ENCODE results near the gene HTR1D. TPM values are rescaled to one million over a fixed set of nuclear protein-coding genes. Genes with fewer than 3 reads are reported as not detected.

HTR1D gene
- total and polyA plus RNA-seq, 3 experiments from 2014 or later, result not detected

- peaks cover 17% of the 10 kb centered on the region for H3K4me1 ChIP-seq (ENCODE audit: insufficient read depth, low read length)
- H3K27ac ChIP-seq (ENCODE audit: low read depth, low read length), result peak within 1 kb of the TSS; percentile 79
- H3K4me3 ChIP-seq (ENCODE audit: low read length), result peak within 1 kb of the TSS; percentile 85
- no peaks in the 10 kb centered on the region for H3K9me3 ChIP-seq (ENCODE audit: low read length)
- H3K36me3 ChIP-seq (ENCODE audit: insufficient read depth, low read length), result no peaks in the 10 kb centered on the region
- ChIA-PET POLR2A (interaction anchor here (0.9 to 1.7 kb wide), 4 partner anchors 49 to 66 kb away, joined by 3 to 5 read pairs (median 4); no protein-coding TSS in a partner anchor), CTCF (interaction anchor here (1.2 to 12.3 kb wide), 2 partner anchors 9 to 16 kb away, joined by 4 to 65 read pairs; no protein-coding TSS in a partner anchor)
- peaks cover 0 to 4% (median 0%) of the 10 kb centered on the region in 3 donors for H3K36me3 Mint-ChIP-seq
- H3K27me3 ChIP-seq (ENCODE audit: insufficient read depth, low read length, poor library complexity, severe bottlenecking), result no peaks in the 10 kb centered on the region
- DNase-seq, result peak; percentile 78 to 91 (median 81)
- H3K4me1 Mint-ChIP-seq, result peaks cover 34 to 41% (median 37%) of the 10 kb centered on the region in 3 donors
- peak within 1 kb of the TSS; percentile 93 to 98 (median 96) for H3K4me3 Mint-ChIP-seq
- H3K27me3 Mint-ChIP-seq, result no peaks in the 10 kb centered on the region
- no peaks in the 10 kb centered on the region for H3K9me3 Mint-ChIP-seq
- H3K27ac Mint-ChIP-seq, result peak within 1 kb of the TSS; percentile 81 to 99 (median 94)
Observed at GRCh38 chr1:23168445-23169194, 48.7 kb downstream of the HTR1D start, which contains the start of gene LUZP1. Gene LUZP1 (minus strand): TSS chr1:23168856.

- Mint-ChIP-seq H3K4me3 (peak overlapping the region; percentile 93 to 98 (median 96)), H3K4me1 (peaks cover 37 to 42% (median 39%) of the 10 kb centered on the region in 3 donors), H3K27me3 (no peaks in the 10 kb centered on the region), H3K9me3 (no peaks in the 10 kb centered on the region), H3K36me3 (peaks cover 0 to 4% (median 0%) of the 10 kb centered on the region in 3 donors), H3K27ac (peak overlapping the region; percentile 81 to 99 (median 94))
- H3K36me3 ChIP-seq (ENCODE audit: insufficient read depth, low read length), result no peaks in the 10 kb centered on the region
- DNase-seq, result peak in 4 of 5 donors; percentile 15 to 62 (median 26)
- no peaks in the 10 kb centered on the region for H3K9me3 ChIP-seq (ENCODE audit: low read length)
- POLR2A ChIA-PET, result interaction anchor here (0.6 to 1.7 kb wide), 7 partner anchors 8 to 69 kb away, joined by 3 to 5 read pairs (median 4); no protein-coding TSS in a partner anchor
- CTCF ChIA-PET, result interaction anchor here (1.1 to 12.3 kb wide), 3 partner anchors 9 to 49 kb away, joined by 4 to 65 read pairs (median 5); no protein-coding TSS in a partner anchor
- no peaks in the 10 kb centered on the region for H3K27me3 ChIP-seq (ENCODE audit: insufficient read depth, low read length, poor library complexity, severe bottlenecking)
- H3K4me1 ChIP-seq (ENCODE audit: insufficient read depth, low read length), result peaks cover 17% of the 10 kb centered on the region
- H3K27ac ChIP-seq (ENCODE audit: low read depth, low read length), result peak overlapping the region; percentile 79
- peak overlapping the region; percentile 85 for H3K4me3 ChIP-seq (ENCODE audit: low read length)
Observed at GRCh38 chr1:23168079-23168444, 49.2 kb downstream of the HTR1D start.

DNA sequence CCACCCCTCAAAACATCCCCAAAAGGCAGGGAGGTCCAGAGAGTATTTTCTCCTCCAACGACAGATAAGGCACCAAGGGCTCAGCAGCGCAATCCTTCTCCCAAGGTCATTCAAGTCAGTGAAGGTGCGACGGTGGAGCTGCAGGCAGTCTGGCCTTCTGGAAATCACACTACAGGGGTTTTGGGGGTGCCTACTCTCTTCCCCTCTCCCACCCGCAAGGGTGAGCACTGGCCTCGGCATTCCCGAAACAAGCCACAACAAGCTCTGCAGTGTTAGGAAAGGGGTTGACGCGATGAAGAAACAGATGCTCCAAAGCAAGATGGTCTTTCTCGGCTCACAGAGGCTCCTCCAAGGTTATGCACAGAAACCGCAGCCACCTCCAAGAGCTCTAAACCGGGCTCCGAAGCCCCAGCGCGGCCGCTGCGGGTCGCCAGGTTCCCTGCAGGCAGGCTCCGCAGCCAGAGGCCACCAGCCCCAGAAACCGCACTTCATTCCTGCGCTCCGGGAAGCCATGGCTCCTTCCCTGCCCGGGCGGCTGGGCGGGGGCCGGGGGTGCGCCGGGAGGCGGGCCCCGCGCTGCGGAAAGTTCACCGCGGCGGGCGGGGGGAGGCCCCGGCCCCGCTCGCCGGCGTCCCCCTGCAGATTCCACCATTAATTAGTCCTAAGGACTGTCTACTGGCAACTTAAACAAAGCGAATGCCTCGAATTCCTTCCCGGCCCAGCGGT, 49.8 kb downstream of the HTR1D start:
- Histone ChIP-seq H3K4me1 (ENCODE audit: insufficient read depth, low read length) (peaks cover 17% of the 10 kb centered on the region), H3K9me3 (ENCODE audit: low read length) (no peaks in the 10 kb centered on the region), H3K36me3 (ENCODE audit: insufficient read depth, low read length) (no peaks in the 10 kb centered on the region), H3K27ac (ENCODE audit: low read depth, low read length) (peak overlapping the region; percentile 59), H3K27me3 (ENCODE audit: insufficient read depth, low read length, poor library complexity, severe bottlenecking) (no peaks in the 10 kb centered on the region), H3K4me3 (ENCODE audit: low read length) (peak overlapping the region; percentile 56)
- ChIA-PET CTCF (interaction anchor here (1.1 to 12.3 kb wide), 3 partner anchors 17 to 68 kb away, joined by 5 to 65 read pairs (median 5); no protein-coding TSS in a partner anchor), POLR2A (interaction anchor here (0.6 to 1.1 kb wide), 5 partner anchors 9 to 69 kb away, joined by 3 to 4 read pairs (median 4); no protein-coding TSS in a partner anchor)
- Mint-ChIP-seq H3K4me3 (peak overlapping the region; percentile 84 to 98 (median 93)), H3K27me3 (no peaks in the 10 kb centered on the region), H3K9me3 (no peaks in the 10 kb centered on the region), H3K36me3 (peaks cover 0 to 4% (median 0%) of the 10 kb centered on the region in 3 donors), H3K27ac (peak overlapping the region; percentile 10 to 81 (median 63)), H3K4me1 (peaks cover 39 to 42% (median 40%) of the 10 kb centered on the region in 3 donors)
- peak; percentile 33 to 59 (median 38) for DNase-seq

DNA sequence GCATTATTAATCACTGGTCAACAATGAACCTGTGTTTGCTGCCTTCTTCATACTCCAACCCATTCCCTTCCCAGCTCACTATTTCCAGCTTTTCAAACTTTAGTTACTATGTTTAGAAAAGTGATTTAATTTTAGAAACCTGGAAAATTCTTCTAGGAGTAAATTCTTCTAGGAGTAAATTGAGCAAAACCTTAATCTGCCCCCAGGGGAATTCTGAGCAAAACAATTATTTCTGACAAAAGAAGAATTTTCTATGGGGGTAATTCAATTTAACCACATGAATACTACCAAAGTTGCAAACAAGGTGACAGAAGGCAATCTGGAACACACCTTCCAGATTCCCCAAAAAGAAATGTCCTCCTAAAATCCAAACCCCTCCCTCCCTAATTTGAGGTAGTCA, 50.4 kb downstream of the HTR1D start:
- H3K36me3 ChIP-seq (ENCODE audit: insufficient read depth, low read length), result no peaks in the 10 kb centered on the region
- H3K36me3 Mint-ChIP-seq, result peaks cover 0 to 4% (median 0%) of the 10 kb centered on the region in 3 donors
- ChIA-PET CTCF (interaction anchor here (1.8 to 12.3 kb wide), 2 partner anchors 17 to 67 kb away, joined by 5 to 65 read pairs; no protein-coding TSS in a partner anchor), POLR2A (interaction anchor here (1.1 kb wide), 2 partner anchors 19 to 68 kb away, joined by 3 to 4 read pairs; no protein-coding TSS in a partner anchor)
- H3K27me3 Mint-ChIP-seq, result no peaks in the 10 kb centered on the region
- peak overlapping the region in 6 of 8 donors; percentile 10 to 81 (median 70) for H3K27ac Mint-ChIP-seq
- H3K4me3 Mint-ChIP-seq, result peak overlapping the region; percentile 82 to 96 (median 88)
- no peak overlapping the region for H3K27ac ChIP-seq (ENCODE audit: low read depth, low read length)
- no peak overlapping the region for H3K4me3 ChIP-seq (ENCODE audit: low read length)
- DNase-seq, result no peak
- H3K4me1 Mint-ChIP-seq, result peaks cover 39 to 45% (median 44%) of the 10 kb centered on the region in 3 donors
- no peaks in the 10 kb centered on the region for H3K9me3 ChIP-seq (ENCODE audit: low read length)
- H3K4me1 ChIP-seq (ENCODE audit: insufficient read depth, low read length), result peaks cover 17% of the 10 kb centered on the region
- no peaks in the 10 kb centered on the region for H3K9me3 Mint-ChIP-seq
- H3K27me3 ChIP-seq (ENCODE audit: insufficient read depth, low read length, poor library complexity, severe bottlenecking), result no peaks in the 10 kb centered on the region

- H3K4me1 ChIP-seq (ENCODE audit: insufficient read depth, low read length), result peaks cover 8% of the 10 kb centered on the region
- H3K4me3 Mint-ChIP-seq, result peak overlapping the region in 1 of 7 donors; percentile 58
- no peaks in the 10 kb centered on the region for H3K27me3 ChIP-seq (ENCODE audit: insufficient read depth, low read length, poor library complexity, severe bottlenecking)
- H3K9me3 ChIP-seq (ENCODE audit: low read length), result no peaks in the 10 kb centered on the region
- no peak overlapping the region for H3K4me3 ChIP-seq (ENCODE audit: low read length)
- no peak overlapping the region for H3K27ac Mint-ChIP-seq
- H3K36me3 ChIP-seq (ENCODE audit: insufficient read depth, low read length), result no peaks in the 10 kb centered on the region
- DNase-seq, result no peak
- no peaks in the 10 kb centered on the region for H3K9me3 Mint-ChIP-seq
- H3K4me1 Mint-ChIP-seq, result peaks cover 40 to 44% (median 42%) of the 10 kb centered on the region in 3 donors
- H3K27ac ChIP-seq (ENCODE audit: low read depth, low read length), result no peak overlapping the region
- ChIA-PET POLR2A (no interaction called here), CTCF (interaction anchor here (1.0 to 1.3 kb wide), 2 partner anchors 19 to 60 kb away, joined by 4 read pairs; no protein-coding TSS in a partner anchor)
- no peaks in the 10 kb centered on the region for H3K27me3 Mint-ChIP-seq
- H3K36me3 Mint-ChIP-seq, result peaks cover 0 to 2% (median 0%) of the 10 kb centered on the region in 3 donors
Observed at GRCh38 chr1:23163395-23163794, 53.9 kb downstream of the HTR1D start.

DNA sequence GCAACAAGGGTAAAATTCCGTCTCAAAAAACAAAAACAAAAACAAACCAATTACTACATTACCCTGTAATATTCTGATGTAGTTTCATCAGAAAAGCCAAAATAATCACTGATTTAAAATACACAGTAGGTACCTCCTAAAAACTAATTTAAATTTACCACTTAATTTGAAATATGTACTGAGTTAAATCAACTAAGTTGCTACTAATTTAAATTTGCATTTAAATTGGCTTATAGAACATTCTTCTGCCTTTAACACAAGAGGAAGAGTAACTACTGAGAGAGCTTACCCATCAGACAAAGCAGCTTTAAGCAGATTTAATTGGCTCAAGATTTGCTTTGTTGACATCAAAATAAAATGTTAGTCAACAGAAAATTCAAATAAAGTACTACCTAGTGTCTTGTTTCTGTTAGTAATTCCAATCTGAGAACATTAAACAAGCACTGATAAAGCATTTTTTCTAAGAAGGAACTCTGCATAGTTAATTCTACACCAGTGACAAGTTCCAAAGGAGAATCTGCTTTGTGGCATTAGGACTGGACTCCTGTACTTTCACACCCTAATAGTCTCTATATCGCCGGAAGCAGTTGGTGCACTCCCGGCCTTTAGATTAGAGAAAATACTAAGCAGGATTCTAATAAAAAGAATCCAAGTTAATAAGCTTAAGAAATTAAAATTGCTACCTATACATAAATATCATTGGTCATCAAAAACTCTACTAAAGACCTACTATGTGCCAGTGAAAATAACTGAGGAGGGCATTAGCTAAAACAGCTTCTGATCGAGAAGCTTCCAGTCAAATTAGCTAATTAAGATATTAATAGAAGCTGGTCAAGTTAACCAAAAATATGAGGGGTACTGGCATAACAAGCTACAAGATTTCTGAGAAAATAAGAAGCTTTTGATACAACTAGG, 57.1 kb downstream of the HTR1D start:
- H3K4me1 ChIP-seq (ENCODE audit: insufficient read depth, low read length), result no peaks in the 10 kb centered on the region
- Mint-ChIP-seq H3K36me3 (peaks cover 0 to 2% (median 0%) of the 10 kb centered on the region in 3 donors), H3K9me3 (no peaks in the 10 kb centered on the region), H3K27me3 (no peaks in the 10 kb centered on the region), H3K4me1 (peaks cover 28 to 31% (median 30%) of the 10 kb centered on the region in 3 donors), H3K4me3 (no peak overlapping the region), H3K27ac (peak overlapping the region in 1 of 8 donors; percentile 4)
- no peak overlapping the region for H3K4me3 ChIP-seq (ENCODE audit: low read length)
- no peaks in the 10 kb centered on the region for H3K9me3 ChIP-seq (ENCODE audit: low read length)
- H3K27me3 ChIP-seq (ENCODE audit: insufficient read depth, low read length, poor library complexity, severe bottlenecking), result no peaks in the 10 kb centered on the region
- POLR2A ChIA-PET, result no interaction called here
- H3K36me3 ChIP-seq (ENCODE audit: insufficient read depth, low read length), result no peaks in the 10 kb centered on the region
- no peak for DNase-seq
- H3K27ac ChIP-seq (ENCODE audit: low read depth, low read length), result no peak overlapping the region
- CTCF ChIA-PET, result interaction anchor here (0.9 to 1.8 kb wide), 4 partner anchors 8 to 60 kb away, joined by 3 to 8 read pairs (median 4); partner anchors contain the start of gene LUZP1

GRCh38 chr1:23156940-23157339, 60.4 kb downstream of the HTR1D start:
- H3K4me3 Mint-ChIP-seq, result no peak overlapping the region
- H3K4me1 Mint-ChIP-seq, result peaks cover 25 to 35% (median 29%) of the 10 kb centered on the region in 3 donors
- Histone ChIP-seq H3K4me3 (ENCODE audit: low read length) (no peak overlapping the region), H3K4me1 (ENCODE audit: insufficient read depth, low read length) (no peaks in the 10 kb centered on the region), H3K9me3 (ENCODE audit: low read length) (no peaks in the 10 kb centered on the region), H3K27me3 (ENCODE audit: insufficient read depth, low read length, poor library complexity, severe bottlenecking) (no peaks in the 10 kb centered on the region), H3K36me3 (ENCODE audit: insufficient read depth, low read length) (no peaks in the 10 kb centered on the region), H3K27ac (ENCODE audit: low read depth, low read length) (no peak overlapping the region)
- H3K9me3 Mint-ChIP-seq, result no peaks in the 10 kb centered on the region
- H3K36me3 Mint-ChIP-seq, result peaks cover 0 to 3% (median 2%) of the 10 kb centered on the region in 3 donors
- H3K27ac Mint-ChIP-seq, result peak overlapping the region in 2 of 8 donors; percentile 47 to 63
- no peak for DNase-seq
- CTCF ChIA-PET, result no interaction called here
- H3K27me3 Mint-ChIP-seq, result no peaks in the 10 kb centered on the region
- POLR2A ChIA-PET, result no interaction called here
